ENCODE measurements around the gene DHX58. TPM values are rescaled to one million over a fixed set of nuclear protein-coding genes. Genes with fewer than 3 reads are reported as not detected.

Gene DHX58
- total and polyA plus RNA-seq, 2 donors from 2014 or later, result 22.1 to 27.5 TPM

DNA sequence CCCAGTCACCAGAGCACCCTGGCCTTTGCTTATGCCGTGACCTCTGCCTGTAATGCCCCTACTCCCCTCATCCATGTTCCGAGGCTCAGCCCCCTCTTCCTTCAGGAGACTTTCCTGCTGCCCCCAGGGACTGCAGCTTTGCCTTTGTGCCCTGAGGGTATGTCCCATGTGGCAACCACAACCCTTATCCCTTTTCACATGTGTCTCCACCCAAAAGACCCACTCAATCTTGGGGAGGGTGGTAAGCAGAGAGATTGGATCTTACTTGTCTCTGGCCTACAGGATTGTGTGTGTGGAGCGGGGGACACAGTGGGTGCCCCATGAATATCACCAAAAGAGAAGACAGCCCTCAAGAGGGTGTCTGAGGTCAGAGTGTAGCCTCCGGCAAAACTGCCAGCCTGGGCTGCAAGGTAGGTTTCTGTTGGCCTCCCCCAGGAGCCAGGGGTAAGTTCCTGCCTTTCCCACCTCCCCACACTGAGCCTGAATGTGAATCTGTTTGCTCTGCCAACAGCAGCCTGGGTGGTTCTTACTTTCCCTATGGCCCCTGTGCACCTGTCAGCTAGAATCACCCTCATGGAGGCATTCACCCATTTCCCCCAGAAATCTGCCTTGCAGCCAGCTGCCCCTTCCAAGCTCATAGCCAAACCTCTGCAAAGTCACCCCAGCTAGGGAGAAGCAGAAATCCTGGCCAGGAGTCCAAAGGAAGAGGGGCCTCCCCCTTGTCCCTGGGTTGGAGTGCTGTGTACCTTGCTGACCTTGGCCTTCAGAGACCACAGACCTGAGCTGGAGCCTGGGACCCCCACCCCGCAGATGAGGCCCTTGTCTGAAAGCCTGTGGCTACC, 50.6 kb downstream of the DHX58 start:
- DNase-seq (no peak), FAIRE-seq (no peak)
- no peak overlapping the region for H3K27ac ChIP-seq (ENCODE audit: low read depth in 2 of 2, low read length in 2 of 2)
- H3K4me1 ChIP-seq (ENCODE audit: control insufficient read depth in 2 of 3, insufficient read depth in 2 of 3, low read depth in 1 of 3, low read length in 3 of 3), result no peaks in the 10 kb centered on the region
- no peaks in the 10 kb centered on the region for H3K27me3 ChIP-seq (ENCODE audit: control insufficient read depth, insufficient read depth, low read length)
- intact Hi-C loops (cut with DNase I), result no loop called here
- H3K9ac ChIP-seq (ENCODE audit: low read length in 3 of 3), result no peak overlapping the region
- no peak overlapping the region for H3K4me3 ChIP-seq (ENCODE audit: low read length in 3 of 3)
- no peaks in the 10 kb centered on the region for H3K9me3 ChIP-seq (ENCODE audit: control insufficient read depth in 2 of 3, insufficient read depth in 1 of 3, low read length in 3 of 3)
- H3K36me3 ChIP-seq (ENCODE audit: control insufficient read depth in 2 of 3, insufficient read depth in 3 of 3, low read length in 3 of 3), result no peaks in the 10 kb centered on the region
- TF ChIP-seq, protein P1, sequence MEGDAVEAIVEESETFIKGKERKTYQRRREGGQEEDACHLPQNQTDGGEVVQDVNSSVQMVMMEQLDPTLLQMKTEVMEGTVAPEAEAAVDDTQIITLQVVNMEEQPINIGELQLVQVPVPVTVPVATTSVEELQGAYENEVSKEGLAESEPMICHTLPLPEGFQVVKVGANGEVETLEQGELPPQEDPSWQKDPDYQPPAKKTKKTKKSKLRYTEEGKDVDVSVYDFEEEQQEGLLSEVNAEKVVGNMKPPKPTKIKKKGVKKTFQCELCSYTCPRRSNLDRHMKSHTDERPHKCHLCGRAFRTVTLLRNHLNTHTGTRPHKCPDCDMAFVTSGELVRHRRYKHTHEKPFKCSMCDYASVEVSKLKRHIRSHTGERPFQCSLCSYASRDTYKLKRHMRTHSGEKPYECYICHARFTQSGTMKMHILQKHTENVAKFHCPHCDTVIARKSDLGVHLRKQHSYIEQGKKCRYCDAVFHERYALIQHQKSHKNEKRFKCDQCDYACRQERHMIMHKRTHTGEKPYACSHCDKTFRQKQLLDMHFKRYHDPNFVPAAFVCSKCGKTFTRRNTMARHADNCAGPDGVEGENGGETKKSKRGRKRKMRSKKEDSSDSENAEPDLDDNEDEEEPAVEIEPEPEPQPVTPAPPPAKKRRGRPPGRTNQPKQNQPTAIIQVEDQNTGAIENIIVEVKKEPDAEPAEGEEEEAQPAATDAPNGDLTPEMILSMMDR (IDR thresholded peaks at IDR 0.05; ENCODE audit: borderline replicate concordance, extremely low read depth, insufficient read depth), result no peak

DNA sequence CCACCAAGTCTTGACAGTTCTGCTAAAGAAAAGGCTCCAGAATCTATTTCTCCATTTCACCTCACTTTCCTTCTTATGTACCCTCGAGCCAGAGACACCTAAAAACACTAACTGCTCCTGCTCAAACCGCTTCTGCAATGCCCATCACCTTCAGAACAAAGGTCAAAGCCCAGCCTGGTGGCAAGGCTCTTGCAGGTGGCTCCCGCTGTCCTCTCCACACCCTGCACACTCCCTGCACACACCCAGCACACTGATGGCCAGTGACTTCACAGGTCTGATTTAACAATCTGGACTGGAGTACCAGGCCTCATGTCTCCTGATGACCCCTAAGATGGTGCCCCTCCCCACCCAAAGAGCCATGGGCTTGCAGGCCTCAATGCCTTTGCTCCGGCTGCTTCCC, 52.3 kb downstream of the DHX58 start:
- Histone ChIP-seq H3K4me1 (ENCODE audit: control insufficient read depth in 2 of 3, insufficient read depth in 2 of 3, low read depth in 1 of 3, low read length in 3 of 3) (no peaks in the 10 kb centered on the region), H3K27me3 (ENCODE audit: control insufficient read depth, insufficient read depth, low read length) (no peaks in the 10 kb centered on the region), H3K9ac (ENCODE audit: low read length in 3 of 3) (no peak overlapping the region), H3K36me3 (ENCODE audit: control insufficient read depth in 2 of 3, insufficient read depth in 3 of 3, low read length in 3 of 3) (no peaks in the 10 kb centered on the region), H3K4me3 (ENCODE audit: low read length in 3 of 3) (no peak overlapping the region), H3K9me3 (ENCODE audit: control insufficient read depth in 2 of 3, insufficient read depth in 1 of 3, low read length in 3 of 3) (no peaks in the 10 kb centered on the region), H3K27ac (ENCODE audit: low read depth in 2 of 2, low read length in 2 of 2) (no peak overlapping the region)
- TF ChIP-seq, protein P1 (IDR thresholded peaks at IDR 0.05; ENCODE audit: borderline replicate concordance, extremely low read depth, insufficient read depth), result no peak
- FAIRE-seq (no peak), DNase-seq (no peak)
- intact Hi-C loops (cut with DNase I), result no loop called here

DNA sequence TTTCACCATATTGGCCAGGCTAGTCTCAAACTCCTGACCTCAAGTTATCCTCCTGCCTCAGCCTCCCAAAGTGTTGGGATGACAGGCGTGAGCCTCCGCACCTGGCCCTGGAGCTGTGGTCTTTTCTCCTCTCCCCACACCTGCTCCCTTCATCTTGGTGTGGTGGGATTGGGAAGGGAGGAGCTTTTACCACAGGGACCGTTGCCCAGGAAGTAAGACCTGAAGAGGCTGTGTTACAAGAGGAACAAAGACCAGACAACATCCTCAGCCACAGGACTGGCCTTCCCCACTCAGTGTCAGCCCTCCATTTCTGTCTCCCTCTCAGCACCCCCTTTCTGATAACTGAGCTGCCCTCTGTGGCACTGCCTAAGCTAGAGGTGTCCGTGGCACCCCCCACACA, 52.7 kb downstream of the DHX58 start:
- intact Hi-C loops (cut with DNase I), result no loop called here
- Histone ChIP-seq H3K9me3 (ENCODE audit: control insufficient read depth in 2 of 3, insufficient read depth in 1 of 3, low read length in 3 of 3) (no peaks in the 10 kb centered on the region), H3K36me3 (ENCODE audit: control insufficient read depth in 2 of 3, insufficient read depth in 3 of 3, low read length in 3 of 3) (no peaks in the 10 kb centered on the region), H3K27me3 (ENCODE audit: control insufficient read depth, insufficient read depth, low read length) (no peaks in the 10 kb centered on the region), H3K27ac (ENCODE audit: low read depth in 2 of 2, low read length in 2 of 2) (no peak overlapping the region), H3K4me1 (ENCODE audit: control insufficient read depth in 2 of 3, insufficient read depth in 2 of 3, low read depth in 1 of 3, low read length in 3 of 3) (no peaks in the 10 kb centered on the region), H3K4me3 (ENCODE audit: low read length in 3 of 3) (no peak overlapping the region), H3K9ac (ENCODE audit: low read length in 3 of 3) (no peak overlapping the region)
- FAIRE-seq (no peak), DNase-seq (no peak)
- TF ChIP-seq, protein P1 (IDR thresholded peaks at IDR 0.05; ENCODE audit: borderline replicate concordance, extremely low read depth, insufficient read depth), result no peak
